Measurements from ENCODE around the gene UGT1A7. TPM values are rescaled to one million over a fixed set of nuclear protein-coding genes. Genes with fewer than 3 reads are reported as not detected.
"Not testable (repeated sequence)": the region's sequence is repeated elsewhere in the genome, so short reads cannot be mapped to it uniquely, and the experiment has no call there.

Gene UGT1A7
- polyA plus RNA-seq (ENCODE audit: insufficient read length), result not detected

DNA sequence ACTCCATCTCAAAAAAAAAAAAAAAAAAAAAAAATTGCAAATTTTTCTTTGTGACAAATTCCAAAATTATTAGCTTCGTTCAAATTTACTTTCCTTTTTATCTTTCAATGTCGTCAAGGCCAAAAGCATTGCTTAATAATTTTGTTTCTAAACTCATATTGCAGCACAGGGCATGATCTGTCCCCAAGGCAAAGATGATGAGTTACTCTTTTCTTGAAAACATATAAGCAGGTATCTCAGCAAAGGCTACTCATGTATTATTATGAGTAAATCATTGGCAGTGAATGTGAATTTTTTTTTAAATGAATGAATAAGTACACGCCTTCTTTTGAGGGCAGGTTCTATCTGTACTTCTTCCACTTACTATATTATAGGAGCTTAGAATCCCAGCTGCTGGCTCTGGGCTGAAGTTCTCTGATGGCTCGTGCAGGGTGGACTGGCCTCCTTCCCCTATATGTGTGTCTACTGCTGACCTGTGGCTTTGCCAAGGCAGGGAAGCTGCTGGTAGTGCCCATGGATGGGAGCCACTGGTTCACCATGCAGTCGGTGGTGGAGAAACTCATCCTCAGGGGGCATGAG is at the start of gene UGT1A7:
TSS of gene UGT1A7 (plus strand) at position 381 of the 579 bp plus-strand sequence. CDS start at position 418, 37 bp downstream.
- no peak for DNase-seq (ENCODE audit: low read depth)

DNA sequence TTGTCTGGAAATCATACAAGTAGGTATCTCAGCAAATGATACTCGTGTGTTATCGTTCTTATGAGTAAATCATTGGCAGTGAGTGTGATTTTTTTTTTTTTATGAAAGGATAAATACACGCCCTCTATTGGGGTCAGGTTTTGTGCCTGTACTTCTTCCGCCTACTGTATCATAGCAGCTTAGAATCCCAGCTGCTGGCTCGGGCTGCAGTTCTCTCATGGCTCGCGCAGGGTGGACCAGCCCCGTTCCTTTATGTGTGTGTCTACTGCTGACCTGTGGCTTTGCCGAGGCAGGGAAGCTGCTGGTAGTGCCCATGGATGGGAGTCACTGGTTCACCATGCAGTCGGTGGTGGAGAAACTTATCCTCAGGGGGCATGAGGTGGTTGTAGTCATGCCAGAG is 45.4 kb upstream of the UGT1A7 start, which contains the start of gene UGT1A10:
TSS of gene UGT1A10 (plus strand) at position 143 of the 400 bp plus-strand sequence. CDS start at position 218, 75 bp downstream.
- DNase-seq (ENCODE audit: low read depth), result not testable (repeated sequence)

DNA sequence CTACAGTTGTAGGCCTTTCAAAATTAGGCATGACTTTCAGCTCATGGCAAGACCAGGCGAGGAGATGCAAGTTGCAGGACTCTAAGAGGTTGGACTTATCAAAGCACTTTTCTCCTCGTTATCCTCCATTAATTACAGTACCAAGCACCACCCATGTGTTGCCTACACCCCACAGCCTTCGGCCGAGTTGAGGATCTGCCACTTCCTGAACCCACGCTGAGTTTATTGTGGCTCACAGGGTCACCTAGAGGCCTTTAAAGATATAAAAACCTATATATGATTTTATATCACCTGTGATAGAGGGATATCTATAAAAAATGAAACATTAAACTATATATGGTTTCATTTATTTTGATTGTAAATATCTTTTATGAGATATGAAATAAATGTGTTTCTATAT is 42.9 kb upstream of the UGT1A7 start:
- no peak for DNase-seq (ENCODE audit: low read depth)

DNA sequence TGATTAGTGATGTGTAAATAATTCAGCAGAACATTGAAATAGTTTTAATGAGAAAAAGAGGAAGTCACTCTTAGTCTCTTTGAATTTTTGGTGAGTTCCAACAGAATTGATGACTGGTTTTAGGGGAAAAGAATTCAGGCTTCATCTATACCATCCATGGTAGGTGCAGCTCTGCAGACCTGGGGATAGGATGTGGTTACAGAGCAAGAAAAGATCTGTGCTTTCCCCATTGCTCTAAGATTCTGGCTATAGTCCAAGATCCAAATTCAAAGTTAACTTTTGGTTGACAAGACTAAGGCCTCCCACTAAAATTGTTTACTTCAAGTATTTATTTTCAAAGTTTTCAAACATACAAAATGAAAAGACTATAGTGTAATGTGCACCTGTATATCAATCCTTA is 41.8 kb upstream of the UGT1A7 start:
- DNase-seq (ENCODE audit: low read depth), result no peak

DNA sequence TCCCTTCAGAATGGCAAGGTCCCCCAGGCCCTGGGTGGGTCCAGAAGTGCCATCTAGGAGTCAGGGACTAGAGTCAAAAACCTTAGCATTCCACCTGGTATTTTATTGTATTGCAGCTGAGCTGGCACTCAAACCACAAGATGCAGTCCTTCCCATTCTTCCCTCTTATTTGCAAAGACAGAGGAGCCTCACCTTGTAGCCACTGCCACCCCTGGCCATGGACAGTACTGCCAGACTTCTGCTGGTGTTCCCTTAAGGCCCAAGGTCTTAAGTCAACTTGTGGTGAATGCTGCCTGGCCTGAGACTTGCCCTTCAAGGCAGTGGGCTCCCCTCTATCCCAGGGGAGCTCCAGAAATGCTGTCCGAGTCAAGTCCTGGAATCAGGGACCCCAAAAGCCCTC is 38.6 kb upstream of the UGT1A7 start:
- DNase-seq (ENCODE audit: low read depth), result no peak

DNA sequence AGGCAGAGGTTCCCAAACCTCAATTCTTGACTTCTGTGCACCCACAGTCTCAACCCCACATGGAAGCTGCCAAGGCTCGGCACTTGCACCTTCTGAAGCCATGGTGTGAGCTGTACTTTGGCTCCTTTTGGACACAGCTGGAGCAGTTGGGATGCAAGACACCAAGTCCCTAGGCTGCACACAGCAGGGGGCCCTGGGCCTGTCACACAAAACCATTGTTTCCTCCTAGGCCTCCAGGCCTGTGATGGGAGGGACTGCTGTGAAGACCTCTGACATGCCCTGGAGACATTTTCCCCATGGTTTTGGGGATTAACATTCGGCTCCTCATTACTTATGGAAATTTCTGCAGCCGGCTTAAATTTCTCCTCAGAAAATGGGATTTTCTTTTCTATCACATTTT is 35.7 kb upstream of the UGT1A7 start:
- not testable (repeated sequence) for DNase-seq (ENCODE audit: low read depth)

DNA sequence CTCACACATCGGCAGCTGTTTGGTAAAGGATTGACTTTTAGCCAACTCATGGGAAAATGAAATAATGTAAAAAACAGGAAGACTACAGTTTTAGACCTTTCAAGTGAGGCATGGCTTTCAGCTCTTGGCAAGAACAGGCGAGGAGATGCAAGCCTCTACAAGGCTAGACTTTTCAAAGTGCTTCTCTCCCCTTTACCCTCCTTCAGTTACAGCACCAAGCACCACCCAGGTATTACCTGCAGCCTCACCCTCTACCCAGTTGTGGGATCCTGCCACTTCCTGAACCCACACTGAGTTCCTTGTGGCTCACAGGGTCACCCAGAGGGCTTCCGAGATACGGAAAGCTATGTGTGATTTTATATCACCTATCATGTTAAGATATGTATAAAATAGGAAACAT is 30.7 kb upstream of the UGT1A7 start:
- DNase-seq (ENCODE audit: low read depth), result no peak

DNA sequence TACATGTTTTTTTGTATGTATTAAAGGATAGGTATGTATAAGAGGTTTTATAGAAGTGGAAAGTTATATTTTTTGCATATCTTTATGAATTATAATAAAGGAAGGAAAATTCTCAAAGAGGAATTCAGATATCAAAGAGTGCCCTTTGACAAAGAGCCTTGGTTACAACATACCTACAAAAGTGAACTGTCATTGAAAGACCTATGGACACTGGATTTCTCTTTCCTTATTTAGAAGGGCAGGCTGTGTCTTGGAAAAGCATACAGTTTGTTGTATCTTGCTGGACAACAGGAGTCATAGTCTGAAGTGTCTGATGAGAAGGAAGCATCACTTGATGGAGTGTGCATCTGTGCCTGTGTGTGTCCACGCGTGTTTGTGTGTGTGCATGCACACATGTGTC is 30.3 kb upstream of the UGT1A7 start:
- no peak for DNase-seq (ENCODE audit: low read depth)

DNA sequence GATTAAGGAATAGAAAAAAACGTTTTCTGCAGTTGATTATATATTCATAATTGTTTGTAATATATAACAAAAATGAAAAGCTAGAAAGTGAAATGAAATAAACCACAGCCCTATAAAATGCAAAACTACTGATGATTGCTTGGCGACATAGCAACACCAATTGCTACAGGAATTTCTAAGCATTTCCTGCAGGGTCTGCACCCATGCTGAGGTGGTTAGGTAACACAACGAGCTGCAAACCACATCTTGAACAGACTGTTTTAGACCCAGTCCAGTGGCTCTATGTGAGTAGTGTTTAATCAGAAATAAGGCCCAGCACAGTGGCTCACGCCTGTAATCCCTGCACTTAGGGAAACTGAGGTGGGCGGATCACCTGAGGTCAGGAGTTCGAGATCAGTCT is 27.2 kb upstream of the UGT1A7 start:
- DNase-seq (ENCODE audit: low read depth), result no peak

DNA sequence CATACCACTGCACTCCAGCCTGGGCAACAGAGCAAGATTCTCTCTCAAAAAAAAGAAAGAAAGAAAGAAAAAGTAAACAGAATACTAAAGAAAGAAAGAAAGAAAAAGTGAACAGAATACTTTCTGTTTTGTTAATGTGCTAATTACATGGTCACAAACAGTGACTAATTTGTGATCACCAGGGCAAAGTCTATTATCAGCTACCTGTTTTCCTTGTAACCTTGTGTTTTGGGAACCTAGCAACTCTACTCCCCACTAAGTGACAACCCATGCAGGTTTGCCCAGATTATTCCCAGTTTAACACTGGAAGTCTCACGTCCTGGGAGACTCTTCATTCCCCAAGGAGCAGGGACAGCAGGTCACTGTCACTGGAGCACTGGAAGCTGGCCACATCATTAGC is 26.7 kb upstream of the UGT1A7 start:
- DNase-seq (ENCODE audit: low read depth), result no peak

DNA sequence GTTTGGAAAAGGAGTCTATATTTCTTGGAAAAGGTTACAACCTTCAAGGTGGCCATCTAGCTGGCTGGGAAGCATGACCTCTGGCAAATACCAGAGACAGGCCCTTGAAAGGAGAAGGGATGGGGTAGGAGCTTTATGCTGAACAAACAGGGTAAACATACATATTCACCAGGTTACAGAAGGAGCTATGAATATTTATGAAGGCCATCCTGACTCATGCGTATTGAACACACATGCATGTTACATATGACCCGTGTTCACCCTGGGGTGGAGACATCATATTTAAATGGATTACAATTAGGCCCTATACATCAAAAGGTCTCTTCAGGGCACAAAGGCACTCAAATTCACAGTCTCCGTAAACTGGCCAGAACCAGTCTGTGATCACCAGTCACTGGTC is 25.8 kb upstream of the UGT1A7 start:
- not testable (repeated sequence) for DNase-seq (ENCODE audit: low read depth)

DNA sequence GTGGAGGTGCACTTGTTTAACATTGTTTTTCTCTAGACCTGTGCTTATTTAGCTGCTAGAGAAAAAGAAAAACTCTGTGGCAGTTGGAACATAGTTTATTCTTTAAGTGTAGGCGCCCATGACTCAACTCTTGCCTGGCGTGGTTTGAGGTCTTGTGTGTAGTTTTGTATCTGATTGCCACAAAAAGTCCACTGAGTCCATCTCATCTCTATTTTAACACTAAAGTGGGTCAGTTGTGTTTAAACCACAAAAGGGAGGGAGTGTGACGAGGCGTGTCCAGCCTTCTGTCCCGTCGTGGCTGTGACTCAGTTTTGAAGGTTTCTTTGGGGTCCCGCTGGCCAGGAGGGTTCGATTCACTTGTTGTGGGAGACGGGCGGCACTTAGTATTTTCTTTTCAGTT is 25.3 kb upstream of the UGT1A7 start:
- DNase-seq (ENCODE audit: low read depth), result no peak

DNA sequence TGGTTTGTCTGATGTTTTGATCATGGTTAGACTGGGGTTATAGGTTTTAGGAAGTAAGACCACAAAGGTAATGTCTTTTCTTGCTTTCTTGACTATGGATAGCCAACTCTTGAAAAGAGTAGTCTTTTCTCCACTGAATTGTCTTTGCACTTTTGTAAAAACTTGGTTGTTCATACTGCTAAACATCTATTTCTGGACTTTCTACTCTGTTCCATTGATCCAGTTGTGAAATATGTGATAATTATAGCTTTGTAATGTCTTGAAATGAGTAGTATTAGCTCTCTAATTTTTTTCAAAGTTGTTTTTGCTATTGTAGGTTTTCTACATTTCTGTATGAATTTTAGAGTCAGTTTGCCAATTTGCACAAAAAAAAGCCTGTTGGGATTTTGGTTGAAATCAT is 23.1 kb upstream of the UGT1A7 start:
- no peak for DNase-seq (ENCODE audit: low read depth)

DNA sequence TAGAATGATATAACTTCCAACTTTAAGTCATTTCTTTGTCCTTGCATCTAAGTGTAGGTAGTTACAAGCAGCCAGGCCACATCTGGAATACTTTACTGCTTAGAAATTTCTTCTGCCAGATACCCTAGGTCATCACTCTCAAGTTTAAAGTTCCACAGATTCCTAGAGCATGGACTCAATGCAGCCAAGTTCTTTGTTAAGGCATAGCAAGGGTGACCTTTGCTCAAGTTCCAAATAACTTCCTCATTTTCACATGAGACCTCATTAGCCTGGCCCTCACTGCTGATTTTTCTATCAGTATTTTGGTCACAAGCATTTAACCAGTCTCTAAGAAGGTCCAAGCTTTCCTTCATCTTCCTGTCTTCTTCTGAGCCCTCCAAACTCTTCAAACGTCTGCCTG is 17.8 kb upstream of the UGT1A7 start:
- DNase-seq (ENCODE audit: low read depth), result no peak

DNA sequence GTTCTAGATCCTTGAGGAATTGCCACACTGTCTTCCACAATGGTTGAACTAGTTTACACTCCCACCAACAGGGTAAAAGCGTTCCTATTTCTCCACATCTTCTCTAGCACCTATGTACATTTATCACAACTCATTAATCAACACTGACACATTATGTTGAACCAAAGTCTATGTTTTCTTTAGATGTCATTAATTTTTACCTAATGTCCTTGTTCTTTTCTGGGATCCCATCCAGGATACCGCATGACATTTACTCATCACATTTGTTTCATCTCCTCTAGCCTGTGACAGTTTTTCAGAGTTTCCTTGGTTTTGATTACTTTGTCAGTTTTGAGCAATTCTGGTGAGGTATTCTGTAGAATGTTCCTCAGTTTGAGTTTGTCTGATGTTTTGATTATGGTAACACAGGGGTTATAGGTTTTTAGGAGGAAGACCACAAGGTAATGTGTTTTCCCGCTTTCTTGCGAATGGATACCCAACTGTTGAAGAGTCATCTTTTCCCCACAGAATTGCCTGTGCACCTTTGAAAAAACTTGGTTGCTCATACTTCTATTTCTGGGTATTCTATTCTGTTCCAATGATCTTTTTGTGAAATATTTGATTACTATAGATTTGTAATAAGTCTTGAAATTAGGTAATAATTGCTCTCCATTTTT is 13.0 kb upstream of the UGT1A7 start:
- no peak for DNase-seq (ENCODE audit: low read depth)

DNA sequence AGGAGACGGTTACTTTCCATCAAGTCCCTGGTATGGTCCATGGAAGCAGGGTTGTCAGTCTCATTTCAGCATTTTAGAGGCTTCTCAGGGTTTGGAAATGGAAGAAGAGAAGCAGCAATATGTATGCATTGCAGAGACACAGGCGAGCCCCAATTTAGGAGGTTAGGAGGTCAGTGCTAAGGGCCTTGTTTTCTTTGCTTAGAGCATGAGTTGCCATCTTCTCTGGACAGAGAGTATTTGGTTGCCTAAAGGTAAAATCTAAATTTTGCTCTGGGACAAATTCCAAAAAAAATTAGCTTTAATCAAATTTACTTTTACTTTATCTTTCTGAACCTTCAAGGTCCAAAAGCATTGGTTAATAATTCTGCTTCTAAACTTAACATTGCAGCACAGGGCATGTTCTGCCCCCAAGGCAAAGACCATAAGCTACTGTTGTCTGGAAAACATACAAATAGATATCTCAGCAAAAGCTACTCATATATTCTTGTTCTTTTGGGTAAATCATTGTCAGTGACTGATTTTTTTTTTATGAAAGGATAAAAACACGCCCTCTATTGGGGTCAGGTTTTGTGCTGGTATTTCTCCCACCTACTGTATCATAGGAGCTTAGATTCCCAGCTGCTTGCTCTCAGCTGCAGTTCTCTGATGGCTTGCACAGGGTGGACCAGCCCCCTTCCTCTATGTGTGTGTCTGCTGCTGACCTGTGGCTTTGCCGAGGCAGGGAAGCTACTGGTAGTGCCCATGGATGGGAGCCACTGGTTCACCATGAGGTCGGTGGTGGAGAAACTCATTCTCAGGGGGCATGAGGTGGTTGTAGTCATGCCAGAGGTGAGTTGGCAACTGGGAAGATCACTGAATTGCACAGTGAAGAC is 10.2 kb upstream of the UGT1A7 start, which contains the start of gene UGT1A9:
TSS of gene UGT1A9 (plus strand) at position 609 of the 872 bp plus-strand sequence. CDS start at position 646, 37 bp downstream.
- no peak for DNase-seq (ENCODE audit: low read depth)

DNA sequence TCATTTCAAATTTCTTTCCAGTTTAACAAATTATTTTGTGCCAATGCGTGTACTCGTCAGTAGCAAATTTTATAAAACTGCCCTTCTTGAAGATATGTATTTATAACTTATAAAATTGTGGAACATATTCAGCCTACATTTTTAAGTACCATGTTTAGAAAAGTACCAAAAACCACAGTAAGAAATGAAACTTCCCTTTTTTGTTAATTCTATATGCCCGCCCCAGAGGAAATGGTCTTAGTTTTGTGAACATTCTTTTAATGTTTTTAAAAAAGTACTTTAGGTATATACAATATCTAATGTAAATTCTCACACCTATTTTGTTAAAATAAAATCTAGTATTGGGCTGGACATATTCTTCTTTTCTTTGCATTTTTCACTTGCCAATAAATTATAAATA is 8.8 kb upstream of the UGT1A7 start:
- no peak for DNase-seq (ENCODE audit: low read depth)

DNA sequence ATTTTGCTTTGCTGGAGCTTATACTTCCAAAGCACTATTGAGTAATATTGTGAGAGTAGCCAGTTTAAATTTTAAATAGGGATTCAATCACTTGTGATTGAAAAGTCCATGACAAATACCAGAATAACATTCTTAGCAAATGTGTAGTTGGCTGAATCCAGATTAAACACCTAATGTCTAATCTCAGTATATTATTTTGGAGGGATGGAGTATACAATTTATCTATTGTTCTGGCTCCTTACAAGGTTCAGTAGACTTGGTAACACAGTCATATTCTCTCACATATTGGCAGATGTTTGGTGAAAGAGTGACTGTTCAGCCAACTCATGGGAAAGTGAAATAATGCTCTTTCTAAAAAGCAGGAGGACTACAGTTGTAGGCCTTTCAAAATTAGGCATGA is 7.8 kb upstream of the UGT1A7 start:
- DNase-seq (ENCODE audit: low read depth), result no peak

DNA sequence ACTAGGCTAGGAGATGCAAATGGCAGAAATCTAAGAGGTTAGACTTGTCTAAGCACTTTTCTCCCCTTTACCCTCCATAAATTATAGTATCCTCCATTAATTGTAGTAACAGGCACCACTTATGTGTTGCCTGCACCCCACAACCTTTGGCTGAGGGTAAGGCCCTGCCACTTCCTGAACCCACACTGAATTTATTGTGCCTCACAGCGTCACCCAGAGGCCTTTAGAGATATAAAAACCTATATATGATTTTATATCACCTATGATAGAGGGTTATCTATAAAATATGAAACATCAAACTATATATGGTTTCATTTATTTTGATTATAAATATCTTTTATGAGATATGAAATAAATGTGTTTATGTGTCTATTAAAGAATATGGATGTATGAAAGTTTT is 7.4 kb upstream of the UGT1A7 start:
- DNase-seq (ENCODE audit: low read depth), result no peak

DNA sequence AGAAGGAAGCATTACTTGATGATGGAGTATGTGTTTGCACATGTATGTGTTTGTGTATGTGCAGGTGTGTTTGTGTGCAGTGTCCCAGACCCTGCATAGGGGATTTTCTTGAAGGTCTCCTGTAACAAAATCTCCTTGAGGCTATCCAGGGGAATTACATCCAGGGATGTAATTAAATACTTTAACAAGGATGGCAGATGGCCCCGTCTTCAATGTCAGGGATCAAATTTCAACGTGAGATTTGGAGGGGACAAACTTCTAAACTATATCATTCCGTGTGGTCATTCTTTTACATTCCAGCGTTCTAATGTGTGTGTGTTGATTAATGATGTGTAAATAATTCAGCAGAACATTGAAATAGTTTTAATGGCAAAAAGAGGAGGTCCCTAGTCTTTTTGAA is 6.7 kb upstream of the UGT1A7 start:
- no peak for DNase-seq (ENCODE audit: low read depth)

DNA sequence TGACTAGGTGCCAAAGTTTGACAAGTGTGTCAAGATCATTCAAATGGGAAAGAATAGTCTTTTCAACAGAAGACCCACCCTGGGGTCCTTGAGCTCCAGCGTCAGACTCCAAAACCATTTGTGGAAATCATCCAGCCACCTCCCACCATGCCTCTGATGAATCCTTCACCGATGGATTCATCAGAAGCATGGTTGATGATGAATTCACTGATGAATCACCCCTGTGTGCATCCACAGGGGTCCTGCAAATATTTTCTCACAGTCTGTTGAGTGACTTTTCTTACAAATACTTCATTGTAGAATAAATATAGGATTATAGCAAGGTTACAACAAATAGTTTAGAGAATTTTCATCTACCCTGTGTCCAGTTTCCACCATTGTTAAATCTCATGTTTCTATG is 5.7 kb upstream of the UGT1A7 start:
- DNase-seq (ENCODE audit: low read depth), result no peak

DNA sequence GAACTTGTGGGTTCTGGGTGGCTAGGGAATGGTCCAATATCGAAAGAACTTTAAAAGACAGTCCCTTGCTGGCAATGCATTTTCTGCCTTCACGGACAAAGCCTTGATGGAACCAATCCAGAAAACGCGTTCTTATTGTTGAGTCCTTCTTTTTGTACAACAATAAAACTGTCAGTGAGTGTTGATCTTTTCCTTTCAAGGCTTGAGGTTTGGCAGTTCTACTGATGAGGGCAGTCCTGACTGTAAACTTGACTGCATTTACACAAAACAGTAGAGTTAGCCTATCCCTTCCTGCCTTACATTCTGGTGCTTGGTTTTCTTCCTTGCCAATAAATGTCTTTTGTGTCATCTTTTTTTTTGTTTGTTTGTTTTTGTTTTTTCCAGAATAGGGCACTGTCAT is 2.5 kb upstream of the UGT1A7 start:
- DNase-seq (ENCODE audit: low read depth), result no peak

All from forelimb muscle (tissue), 1 donor.